Activated CD8-positive, alpha-beta memory T cell treated with anti-CD3 and anti-CD28 coated beads for 1 hour (primary cell): ENCODE data around the gene GOLGB1.
"Not testable (repeated sequence)": the region's sequence is repeated elsewhere in the genome, so short reads cannot be mapped to it uniquely, and the experiment has no call there.

Experiments
- DNase-seq, 2 donors: peaks; one replicate each; pipeline ENCODE4 v3.0.0-alpha.2; 2020; ENCODE audit warnings: low read depth in 1 of 2; ENCODE audit errors: extremely low read depth in 1 of 2

The GOLGB1 gene

DNA sequence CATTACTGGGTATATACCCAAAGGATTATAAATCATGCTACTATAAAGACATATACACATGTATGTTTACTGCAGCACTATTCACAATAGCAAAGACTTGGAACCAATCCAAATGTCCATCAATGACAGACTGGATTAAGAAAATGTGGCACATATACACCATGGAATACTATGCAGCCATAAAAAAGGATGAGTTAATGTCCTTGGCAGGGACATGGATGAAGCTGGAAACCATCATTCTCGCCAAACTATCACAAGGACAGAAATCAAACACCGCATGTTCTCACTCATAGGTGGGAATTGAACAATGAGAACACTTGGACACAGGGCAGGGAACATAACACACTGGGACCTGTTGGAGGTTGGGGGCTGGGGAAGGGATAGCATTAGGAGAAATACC lies 6.4 kb downstream of the GOLGB1 start:
- DNase-seq, result not testable (repeated sequence)

DNA sequence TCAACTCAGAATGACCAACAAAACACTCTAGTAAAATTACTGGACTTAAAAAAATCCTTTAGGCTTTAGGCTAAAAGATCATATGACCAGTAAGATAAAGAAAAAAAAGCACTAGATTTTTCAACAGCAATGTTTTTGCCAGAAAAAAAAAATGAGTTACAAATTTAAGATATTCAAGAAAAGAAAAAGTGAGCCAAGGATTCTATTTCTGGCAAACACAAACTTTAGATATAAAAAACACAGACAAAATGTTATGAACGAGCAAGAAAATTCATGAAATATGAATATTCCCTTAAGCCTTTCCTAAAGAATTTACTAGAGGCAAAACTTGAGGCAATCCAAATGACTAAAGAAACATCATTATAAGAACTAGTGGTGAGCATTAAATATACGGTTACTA lies 8.6 kb downstream of the GOLGB1 start:
- no peak for DNase-seq

DNA sequence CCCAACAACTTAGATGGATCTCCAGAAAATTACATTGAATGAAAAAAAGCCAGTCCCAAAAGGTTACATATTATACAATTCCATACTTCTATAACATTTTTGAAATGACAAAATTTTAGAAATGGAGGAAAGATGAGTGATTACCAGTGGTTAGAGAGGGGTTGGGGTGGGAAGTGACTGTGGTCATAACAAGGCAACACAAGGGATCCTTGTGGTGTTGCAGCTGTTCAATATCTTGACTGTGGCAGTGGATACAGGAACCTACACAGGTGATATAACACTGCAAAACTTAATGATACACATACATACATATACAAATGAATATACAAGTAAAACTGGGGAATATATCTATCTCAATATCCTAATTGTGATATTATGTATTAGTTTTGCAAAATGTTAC lies 9.6 kb downstream of the GOLGB1 start:
- DNase-seq, result no peak

DNA sequence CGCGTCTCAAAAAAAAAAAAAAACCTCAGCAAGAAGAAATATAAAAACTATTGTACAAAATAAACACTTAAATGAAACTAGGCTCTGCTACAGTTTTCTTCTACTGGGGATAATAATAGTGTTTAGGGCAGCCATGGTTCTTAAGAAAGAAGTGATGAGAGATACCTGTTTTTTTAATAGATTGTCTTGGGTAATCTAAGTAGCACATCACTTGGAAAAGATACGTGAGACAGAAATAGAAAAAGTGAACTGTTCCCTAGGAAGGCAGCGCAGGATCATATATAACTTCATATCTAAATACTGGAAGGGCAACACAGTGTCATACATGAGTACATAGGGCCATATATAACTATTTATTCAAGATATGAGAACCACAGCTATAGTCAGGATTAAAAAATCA lies 11.9 kb downstream of the GOLGB1 start:
- DNase-seq, result no peak

DNA sequence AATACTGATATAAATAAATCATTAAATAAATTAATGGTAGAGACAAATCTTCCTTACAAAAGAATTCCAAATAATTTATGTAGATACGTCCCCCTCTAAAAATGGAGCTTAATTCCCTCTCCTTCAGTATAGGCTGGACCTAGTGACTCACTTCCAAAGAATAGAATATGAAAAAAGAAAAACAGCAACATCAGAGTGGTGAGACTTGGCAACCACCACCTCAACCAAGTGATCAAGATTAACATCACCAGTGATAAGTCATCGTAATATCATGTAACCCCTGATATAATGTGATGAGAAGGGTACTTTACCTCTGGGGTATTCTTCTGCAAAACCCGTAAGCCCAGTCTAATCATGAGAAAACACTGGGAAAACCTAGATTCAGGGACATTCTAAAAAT lies 13.4 kb downstream of the GOLGB1 start:
- DNase-seq, result no peak

DNA sequence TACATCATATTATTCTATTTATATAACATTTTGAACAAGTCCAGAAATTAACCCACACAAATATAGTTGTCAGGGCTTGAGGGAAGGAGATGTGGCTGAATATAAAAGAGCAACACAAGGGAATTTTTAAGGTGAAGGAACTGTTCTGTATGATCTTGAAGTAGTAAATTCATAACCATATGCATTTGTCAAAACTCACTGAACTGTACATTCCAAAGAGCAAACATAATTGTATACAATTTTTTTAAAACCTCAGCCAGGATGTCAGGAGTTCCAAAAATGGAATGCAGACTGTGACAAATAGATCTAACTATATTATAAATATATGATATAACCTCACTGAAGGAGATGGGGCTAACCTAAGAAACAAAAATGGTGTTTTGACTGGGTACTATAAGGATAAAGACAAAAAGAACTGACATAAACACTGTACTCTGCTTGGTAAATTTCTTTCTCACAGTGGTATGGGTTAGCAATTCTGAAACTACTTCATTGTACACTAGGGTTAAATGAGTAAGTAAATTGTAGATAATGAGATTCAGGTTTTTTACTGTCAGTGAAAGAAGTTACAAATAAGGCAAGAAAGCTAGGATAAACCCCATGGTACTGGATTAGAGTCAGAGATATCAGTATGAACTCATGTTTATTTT lies 14.4 kb downstream of the GOLGB1 start:
- no peak for DNase-seq

DNA sequence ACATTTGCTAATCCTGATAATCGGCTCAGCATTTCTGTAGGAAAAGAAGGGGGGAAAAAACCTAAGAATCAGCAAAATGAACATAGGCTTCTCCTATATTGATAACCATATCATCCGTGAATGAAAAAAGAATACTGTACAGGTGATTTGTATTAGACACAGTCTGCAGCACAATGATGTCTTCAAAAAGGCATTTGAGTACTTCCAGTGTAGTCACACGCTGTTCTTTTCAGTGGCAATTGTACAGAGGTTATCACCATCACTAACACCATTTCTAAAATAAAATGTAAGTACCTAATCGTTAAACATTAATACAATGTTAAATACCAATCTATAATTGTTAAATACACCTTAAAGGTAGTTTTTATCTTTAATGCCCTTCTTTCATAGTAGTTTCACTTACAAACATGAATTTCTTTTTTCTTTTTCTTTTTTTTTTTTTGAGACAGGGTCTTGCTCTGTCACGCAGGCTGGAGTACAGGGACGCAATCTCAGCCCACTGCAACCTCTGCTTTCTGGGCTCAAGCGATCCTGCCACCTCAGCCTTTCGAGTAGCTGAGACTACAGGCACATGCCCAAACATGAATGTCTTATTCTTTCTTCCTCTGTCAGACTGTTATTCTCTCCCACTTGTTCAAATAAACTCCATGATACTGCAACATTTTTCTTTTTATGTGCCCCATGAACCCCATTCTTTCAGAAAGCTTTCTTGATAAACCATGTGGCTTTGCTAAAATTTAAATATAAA lies 18.4 kb downstream of the GOLGB1 start:
- no peak for DNase-seq

DNA sequence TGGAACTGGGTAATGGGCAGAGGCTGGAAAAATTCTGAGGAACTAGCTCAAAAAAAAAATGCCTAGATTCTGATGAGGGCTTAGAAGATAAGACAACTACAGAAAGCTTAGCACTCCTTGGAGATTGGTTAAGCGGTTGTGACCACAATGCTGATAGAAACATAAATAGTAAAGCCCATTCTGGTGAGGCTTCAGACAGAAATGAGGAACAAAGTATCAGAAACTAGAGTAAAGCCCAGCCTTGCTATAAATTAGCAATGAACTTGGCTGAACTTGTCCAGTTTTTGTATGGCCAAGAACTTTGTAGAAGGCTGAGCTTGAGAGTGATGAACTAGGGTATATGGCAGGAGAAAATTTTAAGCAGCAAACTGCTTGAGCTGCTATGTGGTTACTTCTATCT lies 25.4 kb downstream of the GOLGB1 start:
- DNase-seq, result no peak

DNA sequence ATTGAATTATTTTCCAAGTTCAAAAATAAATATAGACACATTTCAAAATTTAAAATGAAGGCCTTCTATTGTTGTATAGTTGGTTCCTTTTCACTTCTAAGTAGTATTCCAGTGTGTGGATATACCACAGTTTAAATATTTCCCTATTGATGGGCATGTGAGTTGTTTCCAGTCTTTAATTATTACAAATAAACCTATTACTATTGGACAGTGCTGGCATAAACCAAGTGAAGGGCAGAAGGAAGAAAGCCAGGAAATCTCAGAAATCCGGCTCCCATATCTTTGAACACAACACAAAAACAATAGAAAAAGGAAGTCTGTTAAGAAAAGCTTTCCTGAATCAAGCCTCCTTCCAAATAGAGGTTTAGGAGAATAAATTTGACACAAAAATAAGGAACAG lies 26.1 kb downstream of the GOLGB1 start:
- DNase-seq, result no peak

DNA sequence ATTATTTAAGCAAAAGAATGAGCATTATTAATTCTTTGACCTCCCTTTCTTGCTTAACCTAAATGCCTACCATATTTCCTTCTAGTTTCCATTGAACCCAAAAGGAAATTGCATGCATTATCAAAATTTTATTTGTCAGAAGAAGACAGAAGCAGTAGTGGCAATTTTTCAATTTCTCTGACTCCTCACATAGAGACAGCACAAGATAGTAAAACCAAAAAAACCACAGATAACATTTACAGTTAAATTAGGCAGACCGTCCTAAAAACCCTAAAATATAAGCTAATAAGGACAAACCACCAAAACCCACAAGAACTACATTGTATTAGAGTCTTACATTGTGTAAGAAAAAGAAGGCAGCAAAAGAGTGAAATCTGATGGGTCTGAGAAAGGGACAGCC lies 27.1 kb downstream of the GOLGB1 start:
- DNase-seq, result no peak

DNA sequence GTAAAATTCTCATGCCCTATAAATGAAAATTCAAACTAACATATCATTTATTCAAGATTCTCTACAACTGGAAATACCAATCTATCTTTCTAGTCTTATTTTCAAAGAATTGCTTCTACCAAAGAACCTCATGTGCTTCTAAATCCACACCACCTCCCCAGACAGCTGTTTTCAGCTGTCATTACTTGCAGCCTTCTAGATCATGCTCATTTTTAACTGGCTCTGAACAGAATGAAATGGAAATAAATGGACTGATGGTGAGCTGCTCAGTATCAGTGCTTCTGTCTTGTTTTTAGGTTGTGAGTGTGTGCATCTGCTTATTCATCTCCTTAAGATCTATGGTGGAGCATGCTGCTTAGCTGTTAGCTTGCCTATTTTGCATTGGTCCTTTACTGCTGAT lies 29.4 kb downstream of the GOLGB1 start:
- DNase-seq, result no peak

DNA sequence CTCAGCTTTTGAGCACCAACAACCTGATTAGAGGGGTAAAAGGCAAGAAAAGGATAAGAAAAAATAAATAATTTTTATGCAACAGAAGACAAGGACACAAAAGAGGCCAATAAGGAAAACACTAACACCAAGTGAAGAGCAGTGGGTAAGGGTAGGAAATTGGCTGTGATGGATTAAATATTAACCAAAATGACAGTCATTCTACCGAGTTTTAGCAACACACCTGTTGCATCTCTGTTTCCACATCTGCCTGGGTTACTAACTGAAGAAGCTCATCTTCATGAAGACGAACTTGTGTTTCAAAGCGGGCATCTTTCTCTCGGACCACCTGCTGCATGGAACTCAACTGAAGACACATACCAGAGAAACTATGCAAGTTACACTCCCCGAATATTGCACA lies 30.1 kb downstream of the GOLGB1 start:
- DNase-seq, result no peak

DNA sequence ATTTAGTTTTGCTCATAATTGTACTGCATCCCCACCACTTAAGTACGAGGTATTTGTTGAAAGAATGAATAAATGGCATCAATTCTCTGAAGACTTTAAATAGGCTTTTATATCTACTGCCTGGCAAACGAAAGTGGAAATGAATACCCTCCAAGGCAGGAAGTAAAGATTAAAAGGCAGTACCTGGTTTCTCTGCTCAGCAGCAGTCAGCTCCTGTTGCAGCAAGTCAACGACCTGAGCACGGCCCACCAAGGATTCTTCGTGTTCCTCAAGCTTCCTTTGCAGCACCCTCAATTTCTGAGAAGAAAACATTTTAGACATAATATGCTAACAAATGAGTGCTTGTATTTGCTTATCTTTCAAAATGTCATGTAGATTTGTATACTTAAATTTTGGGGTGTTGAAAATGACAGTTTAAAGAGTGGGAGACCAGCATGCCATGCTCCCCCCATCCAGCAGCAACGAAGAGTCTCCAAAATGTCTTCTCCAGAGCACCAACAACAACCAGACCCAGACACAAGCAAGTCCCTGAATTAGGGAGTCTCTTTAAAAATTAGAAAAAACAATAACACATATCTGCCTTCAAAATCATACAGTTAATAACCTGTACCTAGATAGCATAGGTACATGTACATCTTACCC lies 31.2 kb downstream of the GOLGB1 start:
- DNase-seq, result no peak

DNA sequence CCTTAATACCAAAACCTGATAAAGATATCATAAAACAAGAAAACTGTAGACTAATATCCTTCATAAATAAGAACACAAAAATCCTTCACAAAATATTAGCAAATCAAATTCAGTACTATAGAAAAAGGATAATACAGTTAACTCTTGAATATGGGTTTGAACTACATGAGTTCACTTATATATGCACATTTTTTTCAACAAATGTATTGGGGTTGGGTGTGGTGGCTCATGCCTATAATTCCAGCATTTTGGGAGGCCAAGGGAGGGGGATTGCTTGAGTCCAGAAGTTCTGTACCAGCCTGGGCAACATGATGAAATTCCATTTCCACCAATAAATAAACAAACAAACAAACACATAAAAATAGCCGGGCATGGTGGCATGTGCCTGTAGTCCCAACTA lies 39.2 kb downstream of the GOLGB1 start:
- DNase-seq, result no peak

DNA sequence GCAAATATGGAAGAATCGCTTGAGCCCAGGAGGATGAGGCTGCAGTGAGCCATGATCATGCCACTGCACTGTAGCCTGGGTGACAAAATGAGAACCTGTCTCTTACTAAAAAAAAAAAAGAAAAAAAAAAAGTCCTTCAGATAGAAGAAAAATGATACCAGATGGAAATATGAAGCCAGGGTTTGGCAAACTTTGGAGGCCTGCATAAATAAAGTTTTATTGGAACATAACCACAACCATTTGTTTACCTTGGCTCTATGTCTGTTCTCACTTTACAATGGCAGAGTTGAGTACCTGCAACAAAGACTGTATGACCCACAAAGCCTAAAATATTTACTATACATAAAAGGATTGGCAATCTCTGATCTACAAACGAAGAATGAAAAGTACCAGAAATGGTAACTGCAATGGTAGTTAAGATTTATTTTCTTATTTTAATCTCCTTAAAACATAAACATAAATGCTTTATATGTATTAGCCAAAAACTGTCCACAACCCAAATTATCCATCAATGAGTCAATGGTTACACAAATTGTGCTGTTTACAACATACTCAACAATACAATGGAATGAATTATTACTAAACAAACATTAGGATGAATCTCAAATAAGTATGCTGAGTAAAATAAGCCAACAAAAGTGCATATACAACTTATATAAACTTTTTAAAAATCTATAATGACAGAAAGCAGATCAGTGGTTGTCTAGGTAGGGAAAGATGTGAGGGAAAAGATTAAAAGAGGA lies 41.8 kb downstream of the GOLGB1 start:
- no peak for DNase-seq

DNA sequence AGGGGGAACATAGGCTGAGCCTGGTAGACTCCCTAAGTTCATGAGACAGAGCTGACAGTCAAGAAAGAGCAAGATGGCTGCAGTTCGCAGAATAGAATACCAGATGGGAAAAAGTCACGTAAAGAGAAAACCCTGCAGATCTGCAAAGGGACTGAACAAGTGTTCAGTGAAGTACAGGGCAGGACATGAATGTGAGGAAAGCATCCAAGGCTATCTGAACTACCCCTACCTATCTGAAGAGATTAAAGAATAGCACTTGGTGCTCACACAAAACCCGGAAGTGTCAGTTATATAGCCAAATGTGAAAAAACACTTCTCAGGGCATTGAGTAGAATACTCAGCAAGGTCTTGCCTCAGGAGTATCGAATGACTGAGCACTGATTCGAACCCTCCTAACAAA lies 44.0 kb downstream of the GOLGB1 start:
- no peak for DNase-seq

DNA sequence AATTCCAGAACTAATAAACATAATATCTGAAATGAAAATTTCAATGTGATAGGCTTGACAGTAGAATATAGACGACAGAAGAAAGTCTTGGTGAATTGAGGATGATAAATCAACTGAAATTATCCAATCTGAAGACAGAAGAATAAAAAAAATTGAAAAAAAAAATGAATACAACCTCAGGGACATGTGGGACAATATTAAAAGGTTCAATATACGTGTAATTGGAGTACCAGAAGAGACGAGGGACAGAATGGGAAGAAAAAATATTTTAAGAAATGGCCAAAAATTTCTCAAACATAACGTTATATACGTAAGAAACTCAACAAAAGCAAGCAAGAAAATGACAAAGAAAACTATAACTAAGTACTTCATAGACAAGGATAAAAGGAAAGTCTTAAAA lies 45.6 kb downstream of the GOLGB1 start:
- DNase-seq, result no peak

DNA sequence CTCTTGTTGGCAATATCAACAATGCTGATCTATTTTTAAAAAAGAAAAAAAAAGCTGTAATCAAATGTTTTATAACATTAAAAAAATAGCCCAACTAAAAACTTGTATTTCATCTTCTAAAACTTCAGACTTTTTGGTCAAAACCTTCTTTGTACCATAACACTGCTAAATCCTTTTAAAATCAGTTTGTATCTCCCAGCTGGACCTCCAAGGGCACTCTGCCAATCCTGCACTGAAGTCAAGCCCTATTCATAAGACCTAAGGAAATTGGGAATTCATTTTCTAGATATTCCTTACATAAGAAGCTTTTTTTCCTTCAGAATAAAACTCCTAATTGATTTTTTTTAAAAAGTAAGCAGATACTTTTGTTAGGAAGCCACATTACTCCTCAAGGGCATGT lies 50.6 kb downstream of the GOLGB1 start:
- no peak for DNase-seq

DNA sequence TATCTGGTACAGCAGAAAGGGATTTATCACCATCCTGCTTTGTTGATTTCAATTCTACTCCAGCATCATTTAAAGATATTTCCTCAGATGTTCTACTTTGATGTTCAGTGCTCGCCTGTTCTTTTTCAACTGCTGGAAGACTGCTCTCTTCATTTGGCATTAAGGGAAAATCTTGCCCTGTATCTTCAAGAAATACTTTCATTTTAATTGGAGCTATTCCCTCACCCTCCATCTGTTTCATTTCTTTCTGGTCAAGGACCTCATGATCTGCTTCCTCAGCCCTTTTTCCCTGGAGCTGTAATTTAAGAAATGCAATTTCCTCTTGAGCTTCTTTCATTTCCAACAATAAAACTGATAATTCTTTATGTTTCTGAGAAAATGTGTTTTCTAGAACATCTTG lies 51.1 kb downstream of the GOLGB1 start:
- no peak for DNase-seq

DNA sequence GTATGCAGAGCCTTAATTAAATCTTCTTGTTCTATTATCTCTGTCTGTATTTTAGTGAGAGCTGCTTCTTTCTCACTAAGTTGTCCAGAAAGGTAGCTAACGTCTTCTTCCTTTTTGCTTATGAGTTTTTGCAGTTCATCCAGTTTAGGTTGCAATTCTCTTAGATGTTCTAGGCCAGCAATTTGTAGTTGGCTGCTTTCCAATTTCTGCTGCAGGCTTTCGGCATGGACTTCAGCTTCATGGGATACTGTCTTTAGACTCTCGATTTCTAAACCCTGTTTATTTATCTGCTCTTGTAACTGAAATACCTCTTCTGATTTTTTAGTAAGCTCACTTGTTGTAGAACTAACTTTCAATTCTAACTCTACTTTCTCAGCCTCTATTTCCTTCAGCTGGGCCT lies 53.4 kb downstream of the GOLGB1 start:
- DNase-seq, result no peak

DNA sequence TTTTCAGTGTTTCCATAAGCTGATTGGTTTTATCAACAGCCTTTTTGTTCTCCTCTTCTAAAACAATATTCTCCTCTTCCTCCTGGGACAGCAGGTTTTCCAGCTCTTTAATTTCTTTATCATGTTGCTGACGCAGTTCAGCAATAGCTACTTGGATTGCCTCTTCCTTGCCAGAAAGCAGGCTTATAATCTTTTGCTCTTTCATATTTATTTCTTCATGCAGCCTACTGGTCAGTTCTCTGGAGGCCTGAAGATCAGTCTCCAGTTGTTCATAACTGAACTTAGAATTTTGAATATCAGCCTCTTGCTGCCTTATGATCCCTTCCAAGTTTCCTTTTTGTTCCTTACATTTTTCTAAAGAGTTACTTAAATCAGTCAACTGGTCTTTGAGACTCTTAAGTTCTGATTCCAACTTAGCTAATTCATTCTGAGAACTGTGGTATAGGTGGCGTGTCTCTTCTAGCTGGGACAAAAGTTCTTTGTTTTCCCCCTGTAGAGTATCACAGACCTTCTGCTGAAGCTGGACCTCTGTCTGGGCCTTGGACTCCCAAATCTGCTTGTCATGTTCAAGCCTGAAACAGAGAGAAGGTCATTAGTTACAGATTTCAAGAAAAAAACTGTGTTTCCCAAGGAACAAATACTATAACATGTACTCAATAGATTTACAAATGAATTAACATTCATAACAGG lies 57.4 kb downstream of the GOLGB1 start:
- DNase-seq, result no peak
